ENCODE measurements around the gene ZFYVE28. TPM values are rescaled to one million over a fixed set of nuclear protein-coding genes. Genes with fewer than 3 reads are reported as not detected.

The ZFYVE28 gene
- total and polyA plus RNA-seq, 2 of the 8 experiments (the other 6 are each of a cell fraction or from before 2014, with no cell fraction given): 1.7 to 4.9 TPM

GRCh38 chr4:2363951-2364653, 54.3 kb downstream of the ZFYVE28 start (continued):
- no peak for TF ChIP-seq RXRA (IDR thresholded peaks at IDR 0.05; ENCODE audit: insufficient read depth, low read depth, low read length)
- no peak for TF ChIP-seq ASH2L (IDR thresholded peaks at IDR 0.05; ENCODE audit: low read length)
- no peak for TF ChIP-seq KDM5A (IDR thresholded peaks at IDR 0.05; ENCODE audit: low read length)
- no peak for TF ChIP-seq CREB1 (IDR thresholded peaks at IDR 0.05)
- no peak for TF ChIP-seq SRF (IDR thresholded peaks at IDR 0.05; ENCODE audit: low read depth, low read length)

Measured in H1 (cell line).